GM13976 (cell line): ENCODE data around the gene TEX44.

Experiments used
- DNase-seq: peaks from one replicate; pipeline ENCODE4 v3.0.0; 2012; ENCODE audit warnings: low spot score
- in situ Hi-C: fragments of 300-500 bp; cut with MboI; formaldehyde crosslinking; loops from one replicate; pipeline ENCODE4 v1.12.0; 2022; ENCODE audit warnings: low sequenced_read_pairs, mixed read lengths, inconsistent platforms; ENCODE audit not compliant: unreplicated experiment
- TF ChIP-seq, protein P1 (sequence below): IDR thresholded peaks from 2 replicates; pipeline ENCODE4 v1.5.1; 2012; ENCODE audit warnings: borderline replicate concordance, mild to moderate bottlenecking; ENCODE audit not compliant: insufficient read depth; ENCODE audit errors: extremely low read depth, missing control alignments, control extremely low read depth

TEX44 gene

DNA sequence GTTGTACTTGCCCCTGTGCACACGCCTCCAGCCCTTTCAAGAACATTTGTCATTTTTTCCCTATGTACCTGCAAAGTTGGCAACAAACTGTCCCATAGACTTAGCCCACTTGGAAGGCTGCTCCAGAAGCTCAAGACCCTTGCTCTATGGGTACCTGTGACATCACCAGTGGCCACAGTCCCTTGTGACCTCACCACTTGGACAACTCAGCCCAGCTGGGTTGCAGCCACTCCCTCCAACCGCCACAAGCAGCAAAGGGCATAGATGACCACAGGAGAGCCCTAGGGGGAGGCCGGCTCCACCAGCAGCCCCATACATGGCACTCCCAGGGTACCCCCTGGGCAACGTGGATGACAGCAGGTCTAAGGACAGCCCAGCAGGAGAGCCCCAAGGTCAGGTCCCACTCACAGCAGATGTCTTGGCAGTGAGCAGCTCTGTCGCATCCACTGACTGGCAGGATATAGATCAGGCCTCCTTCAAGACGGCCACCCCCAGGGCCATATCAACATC, at the start of gene TEX44:
Gene TEX44 (plus strand): TSS at position 229 of the 510 bp plus-strand sequence. CDS start 88 bp downstream, at position 317.
- DNase-seq, result no peak
- TF ChIP-seq, protein P1, sequence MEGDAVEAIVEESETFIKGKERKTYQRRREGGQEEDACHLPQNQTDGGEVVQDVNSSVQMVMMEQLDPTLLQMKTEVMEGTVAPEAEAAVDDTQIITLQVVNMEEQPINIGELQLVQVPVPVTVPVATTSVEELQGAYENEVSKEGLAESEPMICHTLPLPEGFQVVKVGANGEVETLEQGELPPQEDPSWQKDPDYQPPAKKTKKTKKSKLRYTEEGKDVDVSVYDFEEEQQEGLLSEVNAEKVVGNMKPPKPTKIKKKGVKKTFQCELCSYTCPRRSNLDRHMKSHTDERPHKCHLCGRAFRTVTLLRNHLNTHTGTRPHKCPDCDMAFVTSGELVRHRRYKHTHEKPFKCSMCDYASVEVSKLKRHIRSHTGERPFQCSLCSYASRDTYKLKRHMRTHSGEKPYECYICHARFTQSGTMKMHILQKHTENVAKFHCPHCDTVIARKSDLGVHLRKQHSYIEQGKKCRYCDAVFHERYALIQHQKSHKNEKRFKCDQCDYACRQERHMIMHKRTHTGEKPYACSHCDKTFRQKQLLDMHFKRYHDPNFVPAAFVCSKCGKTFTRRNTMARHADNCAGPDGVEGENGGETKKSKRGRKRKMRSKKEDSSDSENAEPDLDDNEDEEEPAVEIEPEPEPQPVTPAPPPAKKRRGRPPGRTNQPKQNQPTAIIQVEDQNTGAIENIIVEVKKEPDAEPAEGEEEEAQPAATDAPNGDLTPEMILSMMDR, result no peak
- in situ Hi-C loops, result no loop called here

DNA sequence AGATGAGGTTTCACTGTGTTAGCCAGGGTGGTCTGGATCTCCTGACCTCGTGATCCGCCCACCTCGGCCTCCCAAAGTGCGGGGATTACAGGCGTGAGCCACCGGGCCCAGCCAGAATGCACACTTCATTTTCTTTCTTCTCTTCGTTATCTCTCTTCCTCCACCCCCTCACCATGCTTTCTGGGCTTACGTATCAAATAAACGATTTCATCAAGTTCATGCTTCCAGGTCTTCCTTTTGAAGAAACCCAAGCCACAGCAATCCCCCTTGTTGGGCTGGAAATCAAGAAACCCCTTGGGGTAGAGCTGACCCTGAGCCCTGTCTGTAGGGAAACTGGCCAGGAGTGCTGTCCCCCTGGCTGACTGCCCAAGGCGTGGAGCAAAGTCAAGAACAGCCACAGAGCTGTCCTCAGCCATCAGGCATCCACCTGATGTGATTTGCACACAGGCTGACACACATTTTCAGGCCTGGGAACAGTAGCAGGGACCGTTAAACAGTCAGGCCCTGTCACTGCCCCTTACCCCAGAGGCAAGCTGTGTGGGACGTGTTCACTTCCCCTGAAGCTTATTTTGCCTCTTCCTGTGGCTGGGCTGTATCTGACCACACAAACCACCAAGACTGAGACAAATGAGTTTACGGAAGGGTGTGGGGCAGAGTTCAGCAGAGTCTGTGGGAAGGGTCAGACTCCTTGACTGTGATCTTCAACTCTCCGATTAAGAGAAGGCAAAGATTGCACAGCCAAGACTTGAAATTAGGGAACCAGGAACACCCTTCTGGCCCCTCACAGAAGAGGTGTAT, 47.4 kb upstream of the TEX44 start:
- peak; percentile 88 for DNase-seq
- in situ Hi-C loops, result no loop called here
- TF ChIP-seq, protein P1, result no peak

DNA sequence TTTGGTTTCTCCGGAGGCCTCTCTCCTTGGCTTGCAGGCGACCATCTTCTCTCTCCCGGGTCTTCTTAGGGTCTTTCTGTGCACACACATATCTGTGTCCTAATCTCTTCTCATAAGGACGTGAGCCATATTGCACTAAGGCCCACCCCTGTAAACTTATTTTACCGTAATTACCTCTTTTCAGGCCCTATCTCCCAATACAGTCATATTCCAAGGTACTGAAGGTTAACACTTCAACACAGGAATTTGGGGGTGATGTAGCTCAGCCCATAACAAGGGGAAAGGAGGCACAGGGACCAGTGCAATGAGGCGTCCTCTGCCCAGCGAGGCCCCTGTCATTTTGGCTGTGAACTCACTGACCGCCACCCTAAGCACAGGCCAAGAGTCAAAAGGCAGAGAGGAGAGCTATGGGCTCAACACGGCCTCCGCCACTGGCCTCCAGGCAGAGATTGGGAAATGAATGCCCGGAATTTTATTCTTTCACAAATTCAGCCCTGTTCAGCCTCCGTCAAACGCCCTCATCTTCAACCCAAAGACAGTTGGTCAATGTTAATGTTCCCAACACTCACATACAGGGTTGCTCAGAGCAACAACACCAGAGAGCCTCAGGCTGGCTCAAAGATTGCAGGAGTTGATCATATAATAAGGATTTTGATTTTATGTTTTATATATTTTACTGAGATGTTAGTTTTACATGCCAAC, 46.5 kb upstream of the TEX44 start:
- DNase-seq, result no peak
- in situ Hi-C loops, result no loop called here
- TF ChIP-seq, protein P1, result no peak

DNA sequence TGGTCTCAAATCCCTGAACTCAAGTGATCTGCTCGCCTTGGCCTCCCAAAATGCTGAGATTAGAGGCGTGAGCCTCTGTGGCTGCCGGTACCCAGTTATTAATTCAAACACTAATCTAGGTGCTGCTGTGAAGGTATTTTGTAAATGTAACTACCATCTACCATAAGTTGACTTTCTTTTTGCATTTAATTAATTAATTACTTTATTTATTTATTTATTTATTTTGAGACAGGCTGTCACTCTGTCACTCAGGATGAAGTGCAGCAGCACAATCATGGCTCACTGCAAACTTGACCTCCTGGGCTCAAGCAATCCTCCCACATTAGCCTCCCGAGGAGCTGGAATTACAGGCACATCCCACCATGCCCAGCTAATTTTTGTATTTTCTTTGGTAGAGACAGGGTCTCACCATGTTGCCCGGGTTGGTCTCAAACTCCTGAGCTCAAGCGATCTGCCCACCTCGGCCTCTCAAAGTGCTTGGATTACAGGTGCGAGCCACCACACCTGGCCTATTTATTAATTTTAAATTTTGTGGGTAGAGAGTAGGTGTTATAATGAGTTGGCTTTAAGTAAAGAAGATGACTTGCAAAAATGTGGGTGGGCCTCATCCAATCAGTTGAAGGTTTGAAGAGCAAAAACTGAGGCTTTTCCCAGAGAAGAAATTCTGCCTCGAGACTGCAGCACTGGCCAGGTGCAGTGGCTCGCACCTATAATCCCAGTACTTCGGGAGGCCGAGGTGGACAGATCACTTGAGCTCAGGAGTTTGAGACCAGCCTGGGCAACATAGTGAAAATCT, 45.2 kb upstream of the TEX44 start:
- in situ Hi-C loops, result no loop called here
- DNase-seq, result no peak
- TF ChIP-seq, protein P1, result no peak

DNA sequence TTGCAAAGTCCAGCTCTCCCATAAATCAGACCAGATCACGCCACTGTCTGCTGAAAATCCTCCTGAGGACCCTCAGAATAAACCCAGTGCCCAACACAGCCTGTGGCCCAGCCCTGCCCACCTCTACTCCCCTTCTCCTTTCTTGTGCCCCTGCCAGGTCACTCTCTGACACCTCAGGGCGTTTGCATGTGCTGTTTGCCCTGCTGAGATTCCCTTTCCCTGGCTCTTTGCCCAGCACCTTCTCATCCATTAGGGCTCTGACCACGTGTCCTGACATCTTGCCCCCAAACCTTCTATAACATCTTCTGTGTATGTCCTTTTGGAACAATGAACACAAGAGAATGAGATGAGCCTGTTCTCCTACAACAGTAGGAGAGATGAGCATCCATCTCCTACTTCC, 43.9 kb upstream of the TEX44 start:
- no peak for DNase-seq
- TF ChIP-seq, protein P1, result no peak
- in situ Hi-C loops, result no loop called here

DNA sequence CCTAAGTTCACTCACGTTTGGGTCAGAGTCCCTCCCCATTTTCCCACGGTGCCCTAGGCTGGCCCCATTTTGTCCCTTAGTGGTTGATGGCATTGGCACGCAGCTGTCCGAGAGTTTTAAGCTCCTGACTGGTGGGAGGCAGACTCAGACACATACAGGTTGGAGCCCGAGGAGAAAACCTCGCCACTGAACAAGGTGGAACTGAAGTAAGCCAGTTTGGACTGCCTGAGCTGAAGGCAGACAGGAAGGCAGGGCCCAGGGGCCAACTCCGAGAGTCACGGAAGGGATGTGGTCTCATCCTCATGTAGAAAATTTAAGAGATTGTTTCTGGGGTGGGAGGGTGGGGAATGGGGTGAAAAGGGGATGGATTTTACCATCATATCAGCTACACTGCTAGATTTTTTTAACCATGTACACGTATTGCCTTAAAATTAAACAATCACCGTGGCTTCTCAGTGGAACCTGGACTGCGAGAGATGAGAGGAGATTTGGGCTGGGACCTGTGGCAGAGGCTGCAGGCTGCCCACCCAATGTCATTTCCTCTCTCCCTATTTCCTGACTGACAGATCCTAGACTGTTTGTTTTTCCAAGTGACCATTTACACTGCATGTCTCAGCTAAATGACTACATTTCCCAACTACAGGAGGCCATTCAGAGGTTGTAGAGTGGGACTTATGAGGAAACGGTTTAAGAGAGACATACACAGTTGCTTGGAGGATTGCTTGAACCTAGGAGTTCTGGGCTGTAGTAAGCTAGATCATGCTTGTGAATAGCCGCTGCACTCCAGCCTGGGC, 43.0 kb upstream of the TEX44 start:
- TF ChIP-seq, protein P1, result no peak
- no peak for DNase-seq
- in situ Hi-C loops, result no loop called here
